ENCODE results near the gene COPZ1. TPM values are rescaled to one million over a fixed set of nuclear protein-coding genes. Genes with fewer than 3 reads are reported as not detected.
"Not testable (repeated sequence)": the region's sequence is repeated elsewhere in the genome, so short reads cannot be mapped to it uniquely, and the experiment has no call there.

The COPZ1 gene
- polyA plus RNA-seq, 3 donors, result 78.9 to 190 (median 176) TPM

- TF ChIP-seq CTCF (IDR thresholded peaks at IDR 0.05), result no peak
- H3K36me3 Mint-ChIP-seq, result peaks cover 0 to 1% of the 10 kb centered on the region in 2 donors
- H3K9ac ChIP-seq (ENCODE audit: insufficient read depth, low read length, poor library complexity, severe bottlenecking), result peak overlapping the region; percentile 47
- H3K27me3 Mint-ChIP-seq (ENCODE audit: low read depth in 3 of 3), result peaks cover 1 to 2% (median 1%) of the 10 kb centered on the region in 3 donors
- peaks cover 45% of the 10 kb centered on the region for H3K79me2 ChIP-seq (ENCODE audit: insufficient read depth, low read length)
- H3K27ac ChIP-seq (ENCODE audit: low read depth in 1 of 2, low read length in 2 of 2), result peak overlapping the region; percentile 81 to 85
- peak overlapping the region in 1 of 3 experiments; percentile 61 for H3K4me3 ChIP-seq (replicated peaks in 1 of 3; ENCODE audit: low read depth in 2 of 3, low read length in 3 of 3)
- peak overlapping the region; percentile 95 to 99 (median 98) for H3K27ac Mint-ChIP-seq
- 0% methylated on average over 2 of the region's 8 CpGs for WGBS (ENCODE audit: insufficient coverage)
- peak; percentile 83 to 95 (median 87) for DNase-seq
- H3K4me2 ChIP-seq (replicated peaks; ENCODE audit: extremely low read depth, low read length, poor library complexity, severe bottlenecking), result peak overlapping the region; percentile 76
- peaks cover 0 to 2% (median 0%) of the 10 kb centered on the region in 7 donors for H3K9me3 Mint-ChIP-seq
- H3K4me3 Mint-ChIP-seq, result peak overlapping the region; percentile 61 to 80
- H3K9me3 ChIP-seq (replicated peaks in 1 of 2; ENCODE audit: control insufficient read depth in 1 of 2, insufficient read depth in 1 of 2, low read length in 2 of 2), result no peaks in the 10 kb centered on the region
- no peaks in the 10 kb centered on the region for H3K36me3 ChIP-seq (replicated peaks in 1 of 2; ENCODE audit: control insufficient read depth in 1 of 2, insufficient read depth in 2 of 2, low read length in 2 of 2)
- no peaks in the 10 kb centered on the region for H4K20me1 ChIP-seq (ENCODE audit: insufficient read depth, low read length)
- H3K27me3 ChIP-seq (ENCODE audit: control insufficient read depth in 2 of 2, insufficient read depth in 2 of 2, low read length in 2 of 2), result no peaks in the 10 kb centered on the region
- H3K4me1 Mint-ChIP-seq, result peaks cover 69% of the 10 kb centered on the region
- intact Hi-C loops (cut with micrococcal nuclease), result no loop called here
- peaks cover 67 to 74% of the 10 kb centered on the region in 2 donors for H3K4me1 ChIP-seq (ENCODE audit: control insufficient read depth in 1 of 2, insufficient read depth in 2 of 2, low read length in 2 of 2)
- peak overlapping the region; percentile 31 for H2AFZ ChIP-seq (ENCODE audit: insufficient read depth, low read depth, low read length, poor library complexity, severe bottlenecking)
Observed at GRCh38 chr12:54306925-54307741, 17.8 kb upstream of the COPZ1 start.

- no peak overlapping the region for H3K9ac ChIP-seq (ENCODE audit: insufficient read depth, low read length, poor library complexity, severe bottlenecking)
- no peak overlapping the region for H3K27ac ChIP-seq (ENCODE audit: low read depth in 1 of 2, low read length in 2 of 2)
- no peaks in the 10 kb centered on the region for H3K36me3 ChIP-seq (replicated peaks in 1 of 2; ENCODE audit: control insufficient read depth in 1 of 2, insufficient read depth in 2 of 2, low read length in 2 of 2)
- no peak overlapping the region for H3K4me2 ChIP-seq (replicated peaks; ENCODE audit: extremely low read depth, low read length, poor library complexity, severe bottlenecking)
- TF ChIP-seq CTCF (IDR thresholded peaks at IDR 0.05), result no peak
- no peaks in the 10 kb centered on the region for H4K20me1 ChIP-seq (ENCODE audit: insufficient read depth, low read length)
- peaks cover 35 to 42% of the 10 kb centered on the region in 2 donors for H3K4me1 ChIP-seq (ENCODE audit: control insufficient read depth in 1 of 2, insufficient read depth in 2 of 2, low read length in 2 of 2)
- Mint-ChIP-seq H3K4me1 (peaks cover 57% of the 10 kb centered on the region), H3K9me3 (peaks cover 0 to 2% (median 0%) of the 10 kb centered on the region in 7 donors), H3K36me3 (peaks cover 0 to 4% of the 10 kb centered on the region in 2 donors), H3K27ac (no peak overlapping the region), H3K27me3 (ENCODE audit: low read depth in 3 of 3) (peaks cover 0 to 2% (median 0%) of the 10 kb centered on the region in 3 donors), H3K4me3 (no peak overlapping the region)
- no CpG with 5 or more reads among the region's 2 CpGs for WGBS (ENCODE audit: insufficient coverage)
- intact Hi-C loops (cut with micrococcal nuclease), result no loop called here
- H3K4me3 ChIP-seq (replicated peaks in 1 of 3; ENCODE audit: low read depth in 2 of 3, low read length in 3 of 3), result no peak overlapping the region
- no peak overlapping the region for H2AFZ ChIP-seq (ENCODE audit: insufficient read depth, low read depth, low read length, poor library complexity, severe bottlenecking)
- H3K9me3 ChIP-seq (replicated peaks in 1 of 2; ENCODE audit: control insufficient read depth in 1 of 2, insufficient read depth in 1 of 2, low read length in 2 of 2), result no peaks in the 10 kb centered on the region
- peaks cover 12% of the 10 kb centered on the region for H3K79me2 ChIP-seq (ENCODE audit: insufficient read depth, low read length)
- H3K27me3 ChIP-seq (ENCODE audit: control insufficient read depth in 2 of 2, insufficient read depth in 2 of 2, low read length in 2 of 2), result no peaks in the 10 kb centered on the region
- no peak for DNase-seq
Observed at GRCh38 chr12:54311051-54311450, 13.9 kb upstream of the COPZ1 start.

GRCh38 chr12:54312309-54312708 is 12.6 kb upstream of the COPZ1 start:
- H3K36me3 Mint-ChIP-seq; H3K27ac Mint-ChIP-seq; H3K27me3 ChIP-seq (ENCODE audit: control insufficient read depth in 2 of 2, insufficient read depth in 2 of 2, low read length in 2 of 2); intact Hi-C loops (cut with micrococcal nuclease); H3K4me3 ChIP-seq (replicated peaks in 1 of 3; ENCODE audit: low read depth in 2 of 3, low read length in 3 of 3); H3K9me3 ChIP-seq (replicated peaks in 1 of 2; ENCODE audit: control insufficient read depth in 1 of 2, insufficient read depth in 1 of 2, low read length in 2 of 2); H3K27ac ChIP-seq (ENCODE audit: low read depth in 1 of 2, low read length in 2 of 2); H4K20me1 ChIP-seq (ENCODE audit: insufficient read depth, low read length); H3K27me3 Mint-ChIP-seq (ENCODE audit: low read depth in 3 of 3); H2AFZ ChIP-seq (ENCODE audit: insufficient read depth, low read depth, low read length, poor library complexity, severe bottlenecking); H3K79me2 ChIP-seq (ENCODE audit: insufficient read depth, low read length); DNase-seq; H3K4me2 ChIP-seq (replicated peaks; ENCODE audit: extremely low read depth, low read length, poor library complexity, severe bottlenecking); H3K9me3 Mint-ChIP-seq; H3K36me3 ChIP-seq (replicated peaks in 1 of 2; ENCODE audit: control insufficient read depth in 1 of 2, insufficient read depth in 2 of 2, low read length in 2 of 2); H3K9ac ChIP-seq (ENCODE audit: insufficient read depth, low read length, poor library complexity, severe bottlenecking); H3K4me3 Mint-ChIP-seq: not testable (repeated sequence)
- 94% methylated on average over 4 of the region's 7 CpGs for WGBS (ENCODE audit: insufficient coverage)
- H3K4me1 ChIP-seq (ENCODE audit: control insufficient read depth in 1 of 2, insufficient read depth in 2 of 2, low read length in 2 of 2), result peaks cover 27 to 41% of the 10 kb centered on the region in 2 donors
- peaks cover 48% of the 10 kb centered on the region for H3K4me1 Mint-ChIP-seq
